ENCODE data around the gene GRIN2A. TPM values are rescaled to one million over a fixed set of nuclear protein-coding genes. Genes with fewer than 3 reads are reported as not detected.
"Not testable (repeated sequence)": the region's sequence is repeated elsewhere in the genome, so short reads cannot be mapped to it uniquely, and the experiment has no call there.

GRIN2A gene
- polyA plus RNA-seq, 4 donors: 4.9 to 6.9 (median 5.7) TPM

GRCh38 chr16:9875981-9876380 is 306.2 kb downstream of the GRIN2A start:
- DNase-seq (ENCODE audit: low read depth in 4 of 4, low spot score in 3 of 4): not testable (repeated sequence)

- DNase-seq (ENCODE audit: low read depth in 4 of 4, low spot score in 3 of 4): no peak
Observed at GRCh38 chr16:9874219-9874618, 308.0 kb downstream of the GRIN2A start.

DNA sequence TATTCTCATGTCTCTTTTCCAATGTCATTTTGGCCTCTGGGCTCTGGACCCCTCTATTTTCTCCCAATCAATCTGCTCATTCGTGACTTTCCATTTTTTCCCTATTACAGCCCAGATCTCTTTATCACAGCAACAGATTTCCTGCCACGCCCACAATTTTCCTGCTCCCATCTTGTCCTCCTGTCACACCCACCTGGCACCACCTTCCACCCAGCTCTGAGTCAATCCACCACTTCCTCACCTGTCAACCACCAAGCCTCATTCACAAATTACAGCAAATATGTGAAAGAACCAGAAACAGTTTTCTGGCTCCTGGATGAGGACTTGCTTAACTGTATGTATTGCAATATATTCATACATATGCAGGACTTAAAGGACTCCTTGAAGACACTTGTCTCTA is 311.3 kb downstream of the GRIN2A start:
- DNase-seq (ENCODE audit: low read depth in 4 of 4, low spot score in 3 of 4): no peak

GRCh38 chr16:9869776-9870175 is 312.5 kb downstream of the GRIN2A start:
- no peak for DNase-seq (ENCODE audit: low read depth in 4 of 4, low spot score in 3 of 4)

GRCh38 chr16:9868606-9869149 is 313.6 kb downstream of the GRIN2A start:
- DNase-seq (ENCODE audit: low read depth in 4 of 4, low spot score in 3 of 4): no peak

GRCh38 chr16:9867176-9867575 is 315.1 kb downstream of the GRIN2A start:
- DNase-seq (ENCODE audit: low read depth in 4 of 4, low spot score in 3 of 4): no peak

DNA sequence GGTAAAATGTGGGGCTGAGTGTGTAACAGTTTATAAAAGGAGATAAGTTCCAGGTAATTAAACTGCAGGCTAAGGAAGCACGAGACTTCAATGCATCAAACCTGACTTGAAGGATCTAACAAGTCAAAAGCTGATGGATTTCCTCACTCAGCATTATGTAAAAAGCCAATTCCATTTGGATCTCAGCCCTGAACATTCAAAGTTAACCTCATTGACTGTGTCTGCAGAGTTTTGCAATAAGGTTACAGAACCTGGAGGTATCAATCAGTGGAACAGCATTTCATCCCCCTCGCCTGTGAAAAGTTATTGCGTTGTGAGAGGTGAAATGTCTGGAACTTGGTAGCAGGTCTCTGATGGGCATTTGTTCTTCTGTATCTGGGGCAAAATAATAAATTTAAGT is 317.8 kb downstream of the GRIN2A start:
- DNase-seq (ENCODE audit: low read depth in 4 of 4, low spot score in 3 of 4): no peak

DNA sequence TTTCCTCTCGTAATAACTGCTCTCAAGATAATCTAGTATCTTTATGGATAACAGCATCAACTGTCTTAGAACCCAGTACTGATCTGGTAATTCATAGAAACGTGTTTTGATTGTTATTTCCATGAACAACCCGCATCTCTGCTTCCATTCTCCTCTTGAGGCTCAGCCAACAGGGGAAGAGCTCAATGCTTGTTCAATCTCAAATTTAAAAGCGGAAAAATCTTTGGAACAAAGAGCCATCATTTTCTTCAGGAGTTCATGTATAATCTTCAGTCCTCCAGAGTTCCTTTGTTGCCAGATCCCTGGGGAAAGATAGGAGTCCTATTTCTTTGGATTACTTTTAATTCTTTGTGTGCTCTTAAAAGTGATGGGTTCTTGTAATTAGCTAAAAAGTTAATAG is 319.9 kb downstream of the GRIN2A start:
- no peak for DNase-seq (ENCODE audit: low read depth in 4 of 4, low spot score in 3 of 4)

GRCh38 chr16:9860876-9861275 is 321.4 kb downstream of the GRIN2A start:
- DNase-seq (ENCODE audit: low read depth in 4 of 4, low spot score in 3 of 4): no peak

GRCh38 chr16:9859701-9860327 is 322.4 kb downstream of the GRIN2A start:
- no peak for DNase-seq (ENCODE audit: low read depth in 4 of 4, low spot score in 3 of 4)

- DNase-seq (ENCODE audit: low read depth in 4 of 4, low spot score in 3 of 4): no peak
Observed at GRCh38 chr16:9854675-9855074, 327.6 kb downstream of the GRIN2A start.

DNA sequence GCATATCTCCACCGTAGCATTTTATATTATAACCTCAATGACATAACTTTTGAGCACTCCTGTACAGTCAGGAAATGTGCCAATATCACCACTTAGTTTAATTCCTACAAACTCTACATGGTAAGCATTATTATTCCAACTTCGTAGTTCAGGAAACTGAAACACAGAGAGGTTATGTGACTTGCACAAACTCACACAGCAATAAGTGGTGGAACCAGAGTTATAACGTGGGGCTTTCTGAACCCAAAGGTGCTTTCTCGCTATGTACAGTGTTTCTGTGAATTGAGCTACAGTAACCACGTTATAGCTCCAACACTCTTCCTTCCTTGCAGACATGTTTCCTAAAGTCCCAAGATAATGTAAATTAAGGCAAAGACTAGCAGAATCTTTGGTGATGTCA is 330.2 kb downstream of the GRIN2A start:
- no peak for DNase-seq (ENCODE audit: low read depth in 4 of 4, low spot score in 3 of 4)

GRCh38 chr16:9850817-9851216 is 331.4 kb downstream of the GRIN2A start:
- DNase-seq (ENCODE audit: low read depth in 4 of 4, low spot score in 3 of 4): no peak

DNA sequence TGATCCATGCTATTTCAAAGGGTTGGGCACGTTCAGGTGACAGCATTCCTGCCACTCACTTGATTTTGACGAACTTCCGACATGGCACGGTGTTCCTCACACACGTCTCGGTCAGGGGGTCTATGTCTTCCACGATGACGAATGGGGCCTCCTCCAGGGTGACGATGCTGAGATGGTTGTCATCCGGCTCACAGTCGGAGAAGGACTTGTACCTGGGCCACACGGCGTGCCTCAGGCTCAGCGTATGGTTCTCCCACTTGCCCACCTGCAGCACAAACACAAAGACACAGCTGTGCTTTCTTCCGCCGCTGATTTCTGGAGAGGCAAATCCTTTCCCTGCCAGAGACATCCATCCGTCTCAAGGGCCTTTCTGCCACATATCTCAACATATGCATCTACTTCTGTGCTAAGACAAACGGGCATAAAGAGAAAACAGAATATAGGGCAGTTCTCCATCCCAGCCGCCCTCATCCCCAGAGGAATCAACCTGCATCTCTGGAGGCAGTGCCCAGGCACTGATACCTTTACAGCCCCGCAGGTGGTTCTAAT is 332.5 kb downstream of the GRIN2A start:
- DNase-seq (ENCODE audit: low read depth in 4 of 4, low spot score in 3 of 4): no peak

GRCh38 chr16:9847146-9847545 is 335.1 kb downstream of the GRIN2A start:
- DNase-seq (ENCODE audit: low read depth in 4 of 4, low spot score in 3 of 4): no peak

- no peak for DNase-seq (ENCODE audit: low read depth in 4 of 4, low spot score in 3 of 4)
Observed at GRCh38 chr16:9846362-9847099, 335.7 kb downstream of the GRIN2A start.

- DNase-seq (ENCODE audit: low read depth in 4 of 4, low spot score in 3 of 4): no peak
Observed at GRCh38 chr16:9845661-9846361, 336.4 kb downstream of the GRIN2A start.

DNA sequence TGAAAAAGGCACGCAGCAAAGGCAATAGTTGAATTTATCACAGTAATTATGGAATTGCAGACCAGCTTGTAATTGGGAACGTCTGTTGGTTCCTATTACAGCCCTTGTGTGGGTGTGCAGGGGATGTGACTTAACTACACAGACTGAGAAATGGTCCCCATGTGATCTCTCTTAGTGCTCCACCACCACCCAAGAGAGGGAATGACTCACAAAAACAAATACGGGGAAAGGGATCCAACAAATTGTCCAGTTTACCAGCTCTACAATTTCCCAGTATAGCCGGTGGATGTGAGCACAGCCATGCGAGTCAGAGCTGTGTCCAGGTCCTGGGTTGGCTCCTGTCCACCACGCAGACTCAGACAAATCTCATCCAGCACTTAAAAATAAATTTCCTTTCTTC is 337.9 kb downstream of the GRIN2A start:
- no peak for DNase-seq (ENCODE audit: low read depth in 4 of 4, low spot score in 3 of 4)

DNA sequence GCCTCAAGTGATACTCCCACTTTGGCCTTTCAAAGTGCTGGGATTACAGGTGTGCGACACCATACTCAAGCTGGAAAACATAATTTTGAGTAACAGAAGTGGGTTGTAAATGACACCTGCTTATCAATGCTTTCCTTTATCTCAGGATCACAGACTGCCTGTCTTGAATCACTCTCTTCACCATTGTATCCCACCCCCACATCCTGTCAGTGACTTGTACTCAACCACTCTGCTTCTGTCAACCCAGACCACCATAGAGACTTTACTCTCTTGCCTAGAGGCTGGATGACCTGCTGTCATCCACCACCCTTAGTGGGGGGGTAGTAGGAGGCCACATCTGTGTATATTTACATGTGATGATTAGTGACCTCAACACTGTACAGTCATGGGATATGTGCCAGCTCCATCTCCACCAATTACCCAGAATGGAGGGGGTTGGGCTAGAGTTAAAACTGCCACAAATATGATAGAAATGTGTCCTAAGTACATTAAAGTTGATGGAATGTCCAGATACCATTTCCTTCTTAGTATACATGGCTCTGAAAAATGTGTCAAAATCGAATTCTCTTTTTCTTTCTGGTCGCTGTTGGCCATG is 338.7 kb downstream of the GRIN2A start:
- DNase-seq (ENCODE audit: low read depth in 4 of 4, low spot score in 3 of 4): no peak

- no peak for DNase-seq (ENCODE audit: low read depth in 4 of 4, low spot score in 3 of 4)
Observed at GRCh38 chr16:9840761-9841665, 341.2 kb downstream of the GRIN2A start.
